GM21515 (cell line): Measurements from ENCODE around the gene TULP4.
"Not testable (repeated sequence)": the region's sequence is repeated elsewhere in the genome, so short reads cannot be mapped to it uniquely, and the experiment has no call there.

Experiments
- ATAC-seq: cut with Tn5 transposase; IDR thresholded peaks from one replicate; pipeline ENCODE4 v1.9.1; 2021; ENCODE audit not compliant: unreplicated experiment

Gene TULP4

DNA sequence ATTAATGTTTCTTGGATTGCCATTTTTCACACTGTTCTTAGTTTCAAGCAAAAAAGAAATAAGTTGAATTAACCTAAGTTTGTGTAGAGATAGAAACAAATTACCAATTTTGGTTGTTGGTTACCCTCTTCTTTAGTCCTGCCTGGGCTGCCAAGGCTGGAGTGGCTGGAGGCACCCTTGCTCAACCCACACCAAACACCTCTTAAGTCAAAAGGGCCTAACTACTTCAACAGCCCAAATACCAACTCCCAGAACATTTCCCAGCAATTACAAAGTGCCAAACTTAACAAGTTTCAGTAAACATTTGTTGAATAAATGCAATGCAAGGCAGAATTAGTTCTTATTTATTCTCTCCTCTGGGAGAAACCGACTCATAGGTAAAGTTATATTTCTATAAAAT is 209.5 kb downstream of the TULP4 start:
- no peak for ATAC-seq

DNA sequence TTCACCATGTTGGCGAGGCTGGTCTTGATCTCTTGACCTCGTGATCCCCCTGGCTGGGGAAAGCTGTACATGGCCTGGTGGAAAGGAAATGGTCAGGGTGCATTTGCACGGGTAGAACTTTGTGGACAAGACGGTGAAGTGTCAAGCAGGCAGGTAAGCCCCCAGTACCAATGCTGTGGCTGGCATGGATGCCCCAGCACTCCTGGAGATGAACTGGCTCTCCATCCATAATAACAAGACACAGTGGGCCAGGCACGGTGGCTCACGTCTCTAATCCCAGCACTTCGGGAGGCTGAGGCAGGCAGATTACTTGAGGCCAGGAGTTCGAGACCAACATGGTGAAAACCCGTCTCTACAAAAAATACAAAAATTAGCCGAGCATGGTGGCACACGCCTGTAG is 210.4 kb downstream of the TULP4 start:
- no peak for ATAC-seq

- ATAC-seq = no peak
Observed at GRCh38 chr6:158524311-158524710, 212.0 kb downstream of the TULP4 start.

GRCh38 chr6:158527858-158528257 is 215.6 kb downstream of the TULP4 start:
- not testable (repeated sequence) for ATAC-seq

GRCh38 chr6:158528826-158529225 is 216.6 kb downstream of the TULP4 start:
- ATAC-seq = no peak

DNA sequence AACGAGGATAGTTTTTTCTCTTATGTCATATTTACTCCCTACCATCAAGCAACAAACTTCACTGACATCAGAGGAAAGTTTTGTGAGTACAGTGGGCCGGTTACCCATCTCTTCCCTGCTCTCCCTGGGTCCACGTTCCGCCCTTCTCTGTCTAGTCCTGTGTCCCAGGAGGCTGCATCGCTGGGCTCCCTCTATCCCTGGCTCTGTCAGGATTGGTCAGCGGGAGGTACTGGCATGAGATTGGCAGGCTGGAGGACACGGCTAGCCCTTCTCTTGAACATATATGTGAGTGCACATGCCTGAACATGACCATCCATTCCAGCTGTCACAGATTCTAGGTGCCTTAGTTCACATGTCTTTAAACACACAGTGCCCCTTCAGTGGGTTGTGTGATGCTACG is 217.4 kb downstream of the TULP4 start:
- no peak for ATAC-seq

DNA sequence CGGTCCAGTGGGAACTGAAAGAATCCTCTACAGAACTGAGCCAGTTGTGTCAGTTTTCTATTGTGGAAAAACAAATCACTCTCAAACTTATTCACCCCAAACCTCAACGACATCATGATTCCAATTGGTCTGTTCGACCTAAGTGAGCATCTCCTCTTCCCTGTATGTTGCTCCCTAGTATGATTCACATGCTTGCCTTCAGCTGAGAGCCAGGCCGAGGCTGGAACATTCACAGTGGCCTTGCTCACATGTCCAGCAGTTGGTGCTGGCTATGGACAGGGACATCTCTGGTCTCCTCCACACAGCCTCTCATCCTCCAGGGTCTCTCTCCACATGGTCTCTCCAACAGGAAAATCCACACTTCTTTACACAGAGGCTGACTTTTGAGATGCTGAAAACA is 219.3 kb downstream of the TULP4 start:
- ATAC-seq = no peak

GRCh38 chr6:158531970-158532369 is 219.7 kb downstream of the TULP4 start:
- no peak for ATAC-seq

- no peak for ATAC-seq
Observed at GRCh38 chr6:158536084-158536890, 224.0 kb downstream of the TULP4 start.

DNA sequence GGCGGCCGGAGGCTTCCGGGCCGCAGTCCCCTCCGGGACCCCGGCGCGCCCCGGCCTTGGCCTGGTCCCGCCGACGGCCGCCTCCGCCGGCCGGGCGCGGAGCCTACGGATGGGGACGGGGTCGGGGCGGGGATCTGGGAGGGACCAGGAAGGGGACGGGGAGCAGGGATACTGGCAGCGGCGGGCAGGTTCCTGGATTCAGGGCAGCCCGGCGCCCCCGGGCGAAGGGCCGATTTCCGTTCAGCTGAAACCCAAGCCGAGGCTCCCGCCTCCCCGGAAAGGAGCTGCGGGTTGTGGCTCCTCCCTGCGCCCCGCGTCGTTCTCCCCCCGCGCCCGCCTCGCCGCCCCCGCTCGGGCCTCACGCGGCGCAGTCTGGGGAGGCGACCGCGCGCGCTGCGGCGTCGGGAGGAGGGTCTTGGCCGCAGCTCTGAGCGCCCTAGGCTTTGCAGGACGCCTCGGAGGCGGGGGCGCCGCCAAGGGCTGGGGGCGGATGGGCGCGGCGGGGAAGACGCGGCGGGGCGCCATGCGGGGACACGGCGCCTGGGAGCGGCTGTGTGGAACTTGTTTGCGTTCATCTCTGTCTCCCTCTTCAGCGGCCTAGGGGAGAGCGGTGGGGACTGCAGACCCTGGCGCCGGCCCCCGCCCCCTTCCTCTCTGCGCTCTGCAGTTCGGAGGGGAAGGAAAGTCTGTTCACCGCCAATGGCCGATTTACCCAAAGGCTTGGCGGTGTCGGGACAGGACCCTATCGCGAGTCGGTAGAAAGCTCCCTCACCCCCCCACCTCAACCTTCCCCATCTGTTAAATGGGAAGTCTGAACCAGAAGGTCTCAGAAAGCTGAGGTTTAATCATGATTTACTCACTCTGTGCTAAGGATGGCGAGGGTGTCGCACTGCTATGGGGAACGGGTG is 224.9 kb downstream of the TULP4 start:
- ATAC-seq = no peak

DNA sequence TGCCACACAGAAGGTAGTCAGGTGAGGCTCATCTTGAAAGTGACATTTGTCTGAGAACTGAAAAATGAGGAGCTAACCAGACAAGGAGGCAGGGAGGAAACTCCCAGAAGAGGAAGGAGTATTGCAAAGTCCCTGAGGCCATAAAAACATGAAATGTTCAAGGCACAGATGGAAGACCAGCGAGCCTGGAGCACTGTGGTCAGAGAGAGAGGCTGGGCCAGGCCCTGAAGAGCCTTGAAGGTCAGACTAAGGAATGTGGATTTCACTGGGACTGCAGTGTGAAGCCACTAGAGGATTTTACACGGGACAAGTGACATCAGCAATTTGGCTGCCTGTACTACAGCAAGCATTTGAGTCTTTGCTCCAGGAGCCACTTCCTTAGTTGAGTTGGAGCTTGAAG is 226.5 kb downstream of the TULP4 start:
- no peak for ATAC-seq

GRCh38 chr6:158539413-158539812 is 227.1 kb downstream of the TULP4 start:
- ATAC-seq = no peak

DNA sequence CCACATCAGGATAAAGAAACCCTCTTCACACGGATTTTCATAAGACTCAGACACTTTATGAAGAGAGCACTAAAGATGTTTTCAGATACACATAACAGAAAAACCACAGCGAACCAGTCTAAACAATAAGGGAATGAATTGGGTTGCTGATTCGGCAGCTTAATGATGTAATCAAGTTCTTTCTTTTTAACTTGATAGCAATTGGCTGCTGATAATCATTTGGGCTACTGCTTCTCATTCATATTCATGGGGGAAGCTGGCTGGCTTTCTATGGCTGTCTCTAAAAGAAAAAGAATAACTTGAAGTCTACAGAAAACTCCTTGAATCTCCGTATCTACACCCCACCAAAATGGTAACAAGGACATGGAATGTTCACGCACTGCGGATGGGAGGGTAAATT is 227.6 kb downstream of the TULP4 start:
- no peak for ATAC-seq

GRCh38 chr6:158543606-158544185 is 231.4 kb downstream of the TULP4 start:
- no peak for ATAC-seq

DNA sequence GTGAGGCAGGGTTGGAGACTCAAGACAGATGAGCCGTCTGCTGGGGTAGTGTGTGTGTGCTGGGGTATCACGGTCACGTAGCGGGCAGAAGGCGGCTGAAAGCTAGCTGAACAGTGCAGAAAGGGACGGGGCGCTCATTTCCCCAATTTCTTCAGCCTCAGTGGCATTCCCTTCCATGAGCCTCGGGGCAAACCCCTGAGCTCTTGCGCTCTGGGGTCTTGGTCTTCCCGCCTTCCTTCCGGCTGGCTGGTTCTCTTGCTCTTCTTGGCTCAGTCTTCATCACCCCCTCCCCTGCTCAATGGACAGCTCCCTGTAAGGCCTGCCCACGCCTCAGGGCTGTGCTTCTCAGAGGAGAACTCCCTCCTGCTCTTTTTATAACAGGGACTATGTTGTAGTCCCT is 232.2 kb downstream of the TULP4 start:
- ATAC-seq = no peak

DNA sequence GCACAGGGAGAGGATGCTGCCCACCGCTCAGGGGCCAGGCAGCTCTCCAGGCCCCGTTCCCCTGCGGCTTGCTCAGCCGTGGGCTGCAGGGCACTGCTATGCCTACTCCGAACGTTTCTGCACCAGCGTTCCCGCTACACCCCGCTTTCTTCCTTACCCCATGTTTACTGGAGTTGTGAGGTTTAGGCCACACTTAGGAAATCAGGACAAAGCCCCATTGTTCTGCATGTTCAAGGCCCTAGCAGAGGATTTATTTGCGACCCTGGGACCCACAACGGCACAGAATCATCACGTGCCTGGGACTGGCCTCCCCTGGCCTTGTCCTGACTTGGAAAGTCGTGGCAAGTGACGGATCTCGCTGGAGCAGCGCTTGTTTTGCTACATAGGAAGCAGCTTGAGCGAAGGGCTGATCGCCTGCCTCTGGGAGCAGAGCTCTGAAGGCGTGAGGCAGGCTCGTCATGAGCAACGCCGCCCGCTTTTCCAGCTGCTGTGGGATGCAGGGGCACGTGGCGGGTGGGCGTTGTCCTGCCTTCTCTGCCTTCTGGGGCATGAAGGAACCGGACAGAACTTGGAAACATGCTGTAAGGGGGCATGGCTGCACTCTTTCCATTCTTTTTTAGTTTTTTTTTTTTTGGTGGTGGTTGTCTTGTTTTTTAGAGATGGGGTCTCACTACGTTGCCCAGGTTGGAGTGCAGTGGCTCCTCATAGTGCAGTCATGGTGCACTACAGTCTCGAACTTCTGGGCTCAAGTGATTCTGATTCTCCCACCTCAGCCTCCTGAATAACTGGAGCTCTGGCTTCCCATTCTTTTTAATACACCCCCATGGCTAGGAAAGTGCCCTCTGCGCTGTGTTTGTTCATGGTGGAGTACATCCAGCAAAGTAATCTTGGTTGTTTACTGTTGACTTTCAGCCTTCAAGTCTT is 233.0 kb downstream of the TULP4 start:
- ATAC-seq = no peak

GRCh38 chr6:158548418-158549161 is 236.3 kb downstream of the TULP4 start:
- no peak for ATAC-seq

- ATAC-seq = no peak
Observed at GRCh38 chr6:158552055-158552795, 240.0 kb downstream of the TULP4 start.

GRCh38 chr6:158552796-158553138 is 240.5 kb downstream of the TULP4 start:
- ATAC-seq = no peak
